H1 (cell line): Measurements from ENCODE around the gene NPFF. TPM values are rescaled to one million over a fixed set of nuclear protein-coding genes. Genes with fewer than 3 reads are reported as not detected.

Experiments
- CHD2 ChIP-seq: IDR thresholded peaks from 2 replicates; pipeline ENCODE4 v1.6.1; 2012; ENCODE audit warnings: low read length, improper control_type of control experiment
- YY1 ChIP-seq: IDR thresholded peaks from 2 replicates; pipeline ENCODE4 v1.6.1; 2011; ENCODE audit warnings: low read depth, mild to moderate bottlenecking, low read length
- polyA plus RNA-seq, 7 experiments: library from polyadenylated mRNA; depleted of rRNA in 3 of 7; stranded (reverse) in 5 of 7; unstranded in 2 of 7; fragments of >200 nt in 5 of 7; fragments of 200-250 nt in 2 of 7; gene quantifications; 1 replicate in 5 of 7; 2 replicates in 1 of 7; 4 replicates in 1 of 7; pipeline versions ENCODE4 v1.2.1 to v1.2.3, GENCODE V29; 2011 to 2013; ENCODE audit warnings: missing spikeins in 2 of 7, mixed read lengths in 2 of 7
- total RNA-seq: library from RNA; stranded (reverse); fragmentation: NEBNext Ultra II Directional; extraction: Animal tissue kit (Norgen Biotek cat#: 25700); gene quantifications from 2 replicates; pipeline ENCODE4 v1.2.1, GENCODE V29; 2021
- TF ChIP-seq, protein P1 (sequence below), 3 experiments: IDR thresholded peaks; 1 replicate in 2 of 3; 2 replicates in 1 of 3; pipeline versions ENCODE4 v1.5.1 to v1.6.1; 2011; ENCODE audit warnings: low read length in 3 of 3, mild to moderate bottlenecking in 3 of 3, inconsistent platforms in 2 of 3, low read depth in 1 of 3, moderate library complexity in 1 of 3; ENCODE audit not compliant: insufficient read depth in 1 of 3; ENCODE audit errors: control extremely low read depth in 1 of 3

NPFF gene
- total and polyA plus RNA-seq, 2 of the 8 experiments (the other 6 are each of a cell fraction or from before 2014, with no cell fraction given) = not detected

DNA sequence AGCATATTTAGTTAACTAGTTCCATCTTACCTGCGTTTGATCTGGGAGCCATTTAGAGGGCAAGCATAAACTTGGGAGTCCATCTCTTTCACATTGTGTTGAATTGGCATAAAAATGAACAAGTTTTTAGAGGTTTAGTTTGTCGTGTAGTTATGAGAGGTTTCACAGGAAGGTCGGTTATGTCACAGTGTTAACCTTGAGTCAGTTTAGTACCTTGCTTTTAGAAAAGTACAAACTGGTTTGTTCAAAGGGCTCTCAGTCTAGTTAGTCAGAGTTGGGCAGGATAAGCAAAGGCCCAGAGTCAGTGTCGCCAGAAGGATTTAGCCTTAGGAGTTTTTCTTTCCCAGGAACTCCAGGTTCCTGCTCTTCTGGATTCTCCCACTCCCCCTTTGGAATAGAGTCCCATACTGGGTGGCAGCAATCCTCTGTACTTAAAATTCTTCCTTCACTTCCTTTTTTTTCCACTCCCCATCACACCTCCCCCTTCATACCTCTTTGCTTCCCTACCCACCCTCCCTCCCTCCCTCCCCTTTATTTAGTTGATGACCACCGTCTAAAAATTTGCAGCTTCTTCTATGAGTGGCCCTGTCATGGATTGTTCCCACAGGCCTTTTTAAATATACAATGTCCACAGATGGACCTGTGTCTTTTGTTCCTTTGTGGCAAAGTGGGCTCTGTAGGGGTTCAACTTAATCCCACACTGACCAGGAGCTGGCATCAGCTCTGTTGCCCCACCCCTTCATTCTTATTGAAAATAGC, 43.3 kb downstream of the NPFF start (continued):
- TF ChIP-seq, protein P1, sequence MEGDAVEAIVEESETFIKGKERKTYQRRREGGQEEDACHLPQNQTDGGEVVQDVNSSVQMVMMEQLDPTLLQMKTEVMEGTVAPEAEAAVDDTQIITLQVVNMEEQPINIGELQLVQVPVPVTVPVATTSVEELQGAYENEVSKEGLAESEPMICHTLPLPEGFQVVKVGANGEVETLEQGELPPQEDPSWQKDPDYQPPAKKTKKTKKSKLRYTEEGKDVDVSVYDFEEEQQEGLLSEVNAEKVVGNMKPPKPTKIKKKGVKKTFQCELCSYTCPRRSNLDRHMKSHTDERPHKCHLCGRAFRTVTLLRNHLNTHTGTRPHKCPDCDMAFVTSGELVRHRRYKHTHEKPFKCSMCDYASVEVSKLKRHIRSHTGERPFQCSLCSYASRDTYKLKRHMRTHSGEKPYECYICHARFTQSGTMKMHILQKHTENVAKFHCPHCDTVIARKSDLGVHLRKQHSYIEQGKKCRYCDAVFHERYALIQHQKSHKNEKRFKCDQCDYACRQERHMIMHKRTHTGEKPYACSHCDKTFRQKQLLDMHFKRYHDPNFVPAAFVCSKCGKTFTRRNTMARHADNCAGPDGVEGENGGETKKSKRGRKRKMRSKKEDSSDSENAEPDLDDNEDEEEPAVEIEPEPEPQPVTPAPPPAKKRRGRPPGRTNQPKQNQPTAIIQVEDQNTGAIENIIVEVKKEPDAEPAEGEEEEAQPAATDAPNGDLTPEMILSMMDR (IDR thresholded peaks at IDR 0.05; ENCODE audit: control extremely low read depth in 1 of 3, insufficient read depth in 1 of 3, low read depth in 1 of 3, low read length in 3 of 3) = no peak
- TF ChIP-seq CHD2 (no peak), YY1 (no peak)
- TF ChIP-seq, all 59 proteins: peak for 2
